Thymus (tissue), 11 donors: ENCODE data around the gene PRCC. TPM values are rescaled to one million over a fixed set of nuclear protein-coding genes. Genes with fewer than 3 reads are reported as not detected.

Experiments used
- DNase-seq, 9 donors: peaks; one replicate each; pipeline ENCODE4 v3.0.0-alpha.2; 2013; ENCODE audit warnings: low spot score in 9 of 9, low read depth in 6 of 9, missing footprints in 1 of 9
- H3K27ac ChIP-seq, 2 donors: one replicate each; pipeline ENCODE4 v1.5.1; 2013; ENCODE audit warnings: control low read depth in 1 of 2, low read depth in 1 of 2, low read length in 1 of 2, mild to moderate bottlenecking in 1 of 2, moderate library complexity in 1 of 2
- H3K27me3 ChIP-seq, 2 donors: one replicate each; pipeline ENCODE4 v1.5.1; 2013; ENCODE audit warnings: low read length in 1 of 2; ENCODE audit not compliant: control insufficient read depth in 2 of 2, insufficient read depth in 1 of 2
- H3K36me3 ChIP-seq, 2 donors: one replicate each; pipeline ENCODE4 v1.5.1; 2013; ENCODE audit warnings: low read length in 1 of 2, mild to moderate bottlenecking in 1 of 2, moderate library complexity in 1 of 2; ENCODE audit not compliant: control insufficient read depth in 2 of 2, insufficient read depth in 2 of 2
- H3K4me1 ChIP-seq, 2 donors: one replicate each; pipeline ENCODE4 v1.5.1; 2013; ENCODE audit warnings: low read length in 2 of 2; ENCODE audit not compliant: control insufficient read depth in 2 of 2, insufficient read depth in 2 of 2
- H3K4me3 ChIP-seq, 2 donors: one replicate each; pipeline ENCODE4 v1.5.1; 2013; ENCODE audit warnings: low read length in 2 of 2, control low read depth in 1 of 2, mild to moderate bottlenecking in 1 of 2
- H3K9me3 ChIP-seq, 2 donors: one replicate each; pipeline ENCODE4 v1.5.1; 2013; ENCODE audit warnings: low read length in 1 of 2, mild to moderate bottlenecking in 1 of 2; ENCODE audit not compliant: control insufficient read depth in 2 of 2, insufficient read depth in 1 of 2
- WGBS: extraction: QIAGEN DNeasy Blood & Tissue Kit; methylation state at CpG from one replicate; pipeline ENCODE4 v1.1.7; 2013; 5-methylcytosine and 5-hydroxymethylcytosine counted together
- polyA plus RNA-seq: library from polyadenylated mRNA; stranded (reverse); fragments of 200-250 nt; gene quantifications from one replicate; pipeline ENCODE4 v1.2.3, GENCODE V29; 2013
- total RNA-seq: library from RNA; stranded (reverse); fragments of 120-200 nt; gene quantifications from one replicate; pipeline ENCODE4 v1.2.4, GENCODE V29; 2013
- donor health status: healthy.

Gene PRCC
- total and polyA plus RNA-seq, 2 donors: 29.1 to 72.9 TPM

GRCh38 chr1:156728599-156729462 lies 38.5 kb upstream of the PRCC start, which contains the start of gene ISG20L2:
Gene ISG20L2, minus strand, starts transcription at chr1:156728766. Its CDS starts 1,114 bp downstream, at chr1:156727652.
- Histone ChIP-seq H3K4me3 (peak within 1 kb of the TSS; percentile 76 to 99), H3K27ac (peak within 1 kb of the TSS; percentile 93 to 97), H3K9me3 (no peaks in the 10 kb centered on the region), H3K4me1 (peaks cover 33 to 47% of the 10 kb centered on the region in 2 donors), H3K27me3 (no peaks in the 10 kb centered on the region), H3K36me3 (peaks cover 18 to 26% of the 10 kb centered on the region in 2 donors)
- WGBS: 4% methylated on average over 57 of the region's 57 CpGs
- peak; percentile 77 to 96 (median 88) for DNase-seq

DNA sequence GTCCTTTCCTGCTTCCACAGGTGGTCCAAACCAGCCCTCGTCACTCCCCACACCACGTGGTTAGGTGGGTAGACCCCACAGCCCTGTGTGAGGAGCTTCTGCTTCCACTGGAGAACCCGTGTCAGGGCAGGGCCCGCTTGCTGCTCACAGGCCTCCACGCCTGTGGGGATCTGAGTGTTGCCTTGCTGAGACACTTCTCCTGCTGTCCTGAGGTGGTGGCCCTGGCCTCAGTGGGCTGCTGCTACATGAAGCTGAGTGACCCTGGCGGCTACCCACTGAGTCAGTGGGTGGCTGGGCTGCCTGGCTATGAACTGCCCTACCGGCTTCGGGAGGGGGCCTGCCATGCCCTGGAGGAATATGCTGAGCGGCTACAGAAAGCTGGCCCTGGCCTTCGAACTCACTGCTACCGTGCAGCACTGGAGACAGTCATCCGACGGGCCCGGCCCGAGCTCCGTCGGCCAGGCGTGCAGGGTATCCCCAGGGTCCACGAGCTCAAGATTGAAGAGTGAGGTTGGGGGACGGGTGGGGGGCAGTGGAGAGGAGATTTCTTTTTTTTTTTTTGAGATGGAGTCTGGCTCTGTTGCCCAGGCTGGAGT lies 33.2 kb upstream of the PRCC start:
- no peak for DNase-seq
- Histone ChIP-seq H3K27ac (no peak overlapping the region), H3K4me3 (no peak overlapping the region), H3K27me3 (no peaks in the 10 kb centered on the region), H3K9me3 (no peaks in the 10 kb centered on the region), H3K36me3 (peaks cover 23 to 25% of the 10 kb centered on the region in 2 donors), H3K4me1 (peaks cover 0 to 5% of the 10 kb centered on the region in 2 donors)
- 98% methylated on average over 20 of the region's 20 CpGs for WGBS

GRCh38 chr1:156738407-156738806 lies 28.9 kb upstream of the PRCC start:
- DNase-seq: no peak
- Histone ChIP-seq H3K36me3 (peaks cover 36 to 47% of the 10 kb centered on the region in 2 donors), H3K4me1 (peaks cover 2 to 22% of the 10 kb centered on the region in 2 donors), H3K27ac (no peak overlapping the region), H3K9me3 (no peaks in the 10 kb centered on the region), H3K27me3 (no peaks in the 10 kb centered on the region), H3K4me3 (no peak overlapping the region)
- 93% methylated on average over 10 of the region's 10 CpGs for WGBS

DNA sequence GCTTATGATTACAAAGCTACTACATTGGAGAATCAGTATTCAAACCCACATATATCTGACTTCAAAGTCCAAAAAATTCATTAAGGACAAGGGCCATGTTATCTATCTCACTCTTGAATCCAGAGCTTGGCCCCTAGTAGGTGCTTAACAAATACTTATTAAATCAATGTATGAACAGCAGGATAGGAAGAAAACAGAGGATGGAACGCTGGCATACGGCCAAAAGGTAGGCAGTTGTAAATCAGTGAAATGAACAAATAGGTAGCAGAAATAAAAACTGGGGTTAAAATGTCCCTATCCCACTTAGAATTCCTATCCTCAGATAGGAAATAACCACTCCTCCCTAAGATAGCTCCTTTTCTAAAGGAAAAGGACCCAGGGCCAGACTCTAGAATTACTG lies 28.4 kb upstream of the PRCC start:
- Histone ChIP-seq H3K4me3 (no peak overlapping the region), H3K4me1 (peaks cover 2 to 23% of the 10 kb centered on the region in 2 donors), H3K9me3 (no peaks in the 10 kb centered on the region), H3K36me3 (peaks cover 37 to 53% of the 10 kb centered on the region in 2 donors), H3K27ac (no peak overlapping the region), H3K27me3 (no peaks in the 10 kb centered on the region)
- 97% methylated on average over 2 of the region's 2 CpGs for WGBS
- DNase-seq: no peak

- peak overlapping the region; percentile 57 to 67 for H3K4me3 ChIP-seq
- peaks cover 45 to 65% of the 10 kb centered on the region in 2 donors for H3K36me3 ChIP-seq
- H3K27me3 ChIP-seq: no peaks in the 10 kb centered on the region
- H3K4me1 ChIP-seq: peaks cover 2 to 32% of the 10 kb centered on the region in 2 donors
- no peaks in the 10 kb centered on the region for H3K9me3 ChIP-seq
- WGBS: 36% methylated on average over 7 of the region's 7 CpGs
- peak overlapping the region; percentile 45 to 69 for H3K27ac ChIP-seq
- no peak for DNase-seq
These were observed 27.0 kb upstream of the PRCC start for GRCh38 chr1:156740237-156740740.

DNA sequence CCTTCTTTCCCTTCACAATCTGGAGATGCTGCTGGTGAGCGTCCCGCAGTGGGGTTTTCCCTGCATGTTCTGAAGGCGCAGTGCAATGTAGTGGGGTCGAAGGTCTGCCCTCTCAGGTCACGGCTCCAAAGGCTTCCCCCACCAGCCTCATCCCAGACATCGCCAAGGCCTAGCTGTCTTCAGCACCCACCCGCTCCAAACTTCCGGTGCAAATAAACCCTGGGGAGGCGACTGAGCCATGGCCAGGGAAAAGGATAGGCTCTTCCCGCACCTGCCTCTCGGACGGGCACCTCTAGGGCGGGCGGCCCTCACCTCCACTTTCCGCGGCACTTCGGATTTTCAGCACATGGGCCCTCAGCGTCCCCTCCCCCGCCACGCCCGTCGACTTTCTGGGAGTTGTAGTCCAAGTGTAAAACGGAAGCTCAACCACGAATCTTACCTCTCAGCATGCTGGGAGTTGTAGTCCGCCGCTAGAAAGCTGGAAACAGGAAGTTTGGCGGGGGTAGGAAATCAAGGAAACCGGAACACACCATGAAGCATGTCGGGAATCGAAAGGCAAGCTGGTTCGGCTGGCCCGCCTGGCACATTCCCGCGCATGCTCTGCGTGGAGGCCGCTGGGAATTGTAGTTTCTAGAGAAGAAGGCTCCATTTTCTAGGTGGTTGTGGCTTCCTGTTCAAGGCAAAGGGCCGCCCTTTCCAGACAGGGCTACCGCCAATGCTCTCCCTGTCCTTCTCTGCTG lies 26.4 kb upstream of the PRCC start, which contains the start of gene MRPL24:
Gene MRPL24 (minus strand): TSS at position 348 of the 740 bp plus-strand sequence. CDS start 2,384 bp downstream, outside the sequence.
- Histone ChIP-seq H3K27ac (peak within 1 kb of the TSS; percentile 86 to 92), H3K4me1 (peaks cover 2 to 38% of the 10 kb centered on the region in 2 donors), H3K9me3 (no peaks in the 10 kb centered on the region), H3K36me3 (peaks cover 45 to 69% of the 10 kb centered on the region in 2 donors), H3K27me3 (no peaks in the 10 kb centered on the region), H3K4me3 (peak within 1 kb of the TSS; percentile 57 to 67)
- under 1% methylated on average over 38 of the region's 38 CpGs for WGBS
- DNase-seq: peak; percentile 95 to 100 (median 99)

GRCh38 chr1:156741481-156741983 lies 25.8 kb upstream of the PRCC start:
- WGBS: 58% methylated on average over 8 of the region's 8 CpGs

GRCh38 chr1:156742017-156742416 lies 25.3 kb upstream of the PRCC start:
- peaks cover 40 to 61% of the 10 kb centered on the region in 2 donors for H3K36me3 ChIP-seq
- no peak overlapping the region for H3K4me3 ChIP-seq
- H3K27ac ChIP-seq: peak overlapping the region; percentile 86 to 92
- no peak for DNase-seq
- WGBS: 96% methylated on average over 3 of the region's 3 CpGs
- no peaks in the 10 kb centered on the region for H3K9me3 ChIP-seq
- H3K4me1 ChIP-seq: peaks cover 7 to 49% of the 10 kb centered on the region in 2 donors
- H3K27me3 ChIP-seq: no peaks in the 10 kb centered on the region

More at GRCh38 chr1:156741481-156741983, 25.8 kb upstream of the PRCC start:
- DNase-seq: peak in 1 of 9 donors; percentile 14
- Histone ChIP-seq H3K36me3 (peaks cover 45 to 66% of the 10 kb centered on the region in 2 donors), H3K27me3 (no peaks in the 10 kb centered on the region), H3K27ac (peak overlapping the region; percentile 86 to 92), H3K4me1 (peaks cover 2 to 44% of the 10 kb centered on the region in 2 donors), H3K4me3 (peak overlapping the region; percentile 33 to 38), H3K9me3 (no peaks in the 10 kb centered on the region)
